GM18511 (cell line): Measurements from ENCODE around the gene DSCAML1.

Experiments
- ATAC-seq: cut with Tn5 transposase; IDR thresholded peaks from one replicate; pipeline ENCODE4 v1.9.1; 2021; ENCODE audit warnings: mild to moderate bottlenecking, moderate library complexity; ENCODE audit not compliant: unreplicated experiment

DSCAML1 gene

GRCh38 chr11:117796872-117797529 lies at the start of gene DSCAML1:
Gene DSCAML1, minus strand, starts transcription at chr11:117797216. Its CDS starts 137 bp downstream, at chr11:117797079.
- ATAC-seq, result no peak

GRCh38 chr11:117843666-117844484 lies 46.9 kb upstream of the DSCAML1 start:
- ATAC-seq, result no peak

- no peak for ATAC-seq
These were observed 45.3 kb upstream of the DSCAML1 start for GRCh38 chr11:117842131-117842941.

GRCh38 chr11:117841551-117842031 lies 44.6 kb upstream of the DSCAML1 start:
- ATAC-seq, result no peak

- ATAC-seq, result no peak
These were observed 44.0 kb upstream of the DSCAML1 start for GRCh38 chr11:117840881-117841550.

GRCh38 chr11:117839936-117840813 lies 43.2 kb upstream of the DSCAML1 start:
- ATAC-seq, result no peak

GRCh38 chr11:117839380-117839881 lies 42.4 kb upstream of the DSCAML1 start:
- no peak for ATAC-seq

GRCh38 chr11:117838901-117839300 lies 41.9 kb upstream of the DSCAML1 start:
- no peak for ATAC-seq

GRCh38 chr11:117837791-117838190 lies 40.8 kb upstream of the DSCAML1 start:
- ATAC-seq, result no peak

GRCh38 chr11:117837070-117837776 lies 40.2 kb upstream of the DSCAML1 start:
- ATAC-seq, result no peak

GRCh38 chr11:117836077-117836960 lies 39.3 kb upstream of the DSCAML1 start:
- no peak for ATAC-seq

GRCh38 chr11:117835576-117835975 lies 38.6 kb upstream of the DSCAML1 start:
- no peak for ATAC-seq

GRCh38 chr11:117834838-117835443 lies 37.9 kb upstream of the DSCAML1 start:
- ATAC-seq, result no peak

- ATAC-seq, result no peak
These were observed 37.2 kb upstream of the DSCAML1 start for GRCh38 chr11:117834068-117834810.

- no peak for ATAC-seq
These were observed 36.4 kb upstream of the DSCAML1 start for GRCh38 chr11:117833401-117833891.

- ATAC-seq, result no peak
These were observed 35.5 kb upstream of the DSCAML1 start for GRCh38 chr11:117832511-117832910.
